Measurements from ENCODE around the gene PANK2. TPM values are rescaled to one million over a fixed set of nuclear protein-coding genes. Genes with fewer than 3 reads are reported as not detected.

PANK2 gene
- total and polyA plus RNA-seq, 2 of the 8 experiments (the other 6 are each of a cell fraction or from before 2014, with no cell fraction given): 17.1 to 57.5 TPM

- 0 out of 2 replicates have a peak, but pooled peaks cover 1% of the 10 kb centered on the region for H3K23me2 ChIP-seq (ENCODE audit: low read depth, low read length)
- FAIRE-seq (no peak), DNase-seq (ENCODE audit: low read depth in 1 of 2, low spot score in 2 of 2) (no peak)
- WGBS, 2 experiments (ENCODE audit: extremely low coverage in 1 of 2, insufficient coverage in 1 of 2, insufficient read length in 1 of 2, insufficient replicate concordance in 2 of 2, low coverage in 1 of 2, low lambda C conversion rate in 2 of 2, missing lambda C conversion rate in 1 of 2): 90% methylated on average over 2 of the region's 2 CpGs; no CpG with 5 or more reads in 1 of the 2 experiments
- H2BK5ac ChIP-seq (ENCODE audit: low read depth, low read length): no peak overlapping the region
- no peak overlapping the region for H3K14ac ChIP-seq (ENCODE audit: insufficient read length)
- no peaks in the 10 kb centered on the region for H3K36me3 ChIP-seq (ENCODE audit: control insufficient read depth in 2 of 4, insufficient read depth in 4 of 4, low read length in 3 of 4)
- H2AFZ ChIP-seq (ENCODE audit: low read length): no peak overlapping the region
- no peak overlapping the region for H3K56ac ChIP-seq (replicated peaks; ENCODE audit: insufficient read length, low read depth, low read length)
- no peaks in the 10 kb centered on the region for H3K9me3 ChIP-seq (ENCODE audit: insufficient read depth in 2 of 2, low read depth in 1 of 2, low read length in 1 of 2)
- H2AK5ac ChIP-seq (ENCODE audit: low read depth, low read length): no peak overlapping the region
- no peak overlapping the region for H2BK20ac ChIP-seq (ENCODE audit: low read length)
- H3K27me3 ChIP-seq (replicated peaks in 1 of 4; ENCODE audit: control insufficient read depth in 3 of 4, extremely low read depth in 1 of 4, insufficient read depth in 3 of 4, low read length in 3 of 4): no peaks in the 10 kb centered on the region
- no peaks in the 10 kb centered on the region; the same call in none of the 2 replicates for H3K79me1 ChIP-seq (ENCODE audit: low read depth, low read length)
- H3K4me3 ChIP-seq (ENCODE audit: extremely low read depth in 1 of 4, insufficient read depth in 2 of 4, low read depth in 3 of 4, low read length in 4 of 4): no peak overlapping the region
- no peak overlapping the region for H2BK12ac ChIP-seq (ENCODE audit: low read depth, low read length)
- no peak overlapping the region for H3K27ac ChIP-seq (ENCODE audit: low read depth, low read length)
- CTCF ChIA-PET (ENCODE audit: partially characterized antibody): interaction anchor here (1.3 to 1.6 kb wide), 2 partner anchors 29 to 100 kb away, joined by 3 to 4 read pairs; no protein-coding TSS in a partner anchor
- no peak overlapping the region for H3K4ac ChIP-seq (replicated peaks; ENCODE audit: insufficient read length, low read depth, low read length)
- no peak overlapping the region for H3K9ac ChIP-seq (replicated peaks in 1 of 4; ENCODE audit: extremely low read depth in 1 of 4, low read depth in 3 of 4, low read length in 3 of 4)
- H3K18ac ChIP-seq (ENCODE audit: extremely low read depth, low read length): no peak overlapping the region
- peaks cover 0 to 5% of the 10 kb centered on the region in 2 experiments; a peak in 1 of 4 replicates for H3K79me2 ChIP-seq (ENCODE audit: control insufficient read depth in 1 of 2, insufficient read depth in 2 of 2, low read length in 2 of 2)
- POLR2A ChIA-PET (ENCODE audit: partially characterized antibody): interaction anchor here (1.4 kb wide), 1 partner anchor 12 kb away, joined by 5 read pairs; no protein-coding TSS in a partner anchor
- no peak overlapping the region for H4K8ac ChIP-seq (ENCODE audit: extremely low read depth, insufficient read depth, low read length)
- 0 out of 7 replicates have a peak, but pooled peaks cover 0 to 2% (median 0%) of the 10 kb centered on the region in 4 experiments for H3K4me1 ChIP-seq (replicated peaks in 1 of 4; ENCODE audit: control insufficient read depth in 3 of 4, insufficient read depth in 4 of 4, low read length in 3 of 4)
- H3K4me2 ChIP-seq (ENCODE audit: insufficient read depth in 1 of 2, low read depth in 2 of 2, low read length in 2 of 2): no peak overlapping the region
- H3K23ac ChIP-seq (ENCODE audit: insufficient read length): no peak overlapping the region
- no peaks in the 10 kb centered on the region for H4K20me1 ChIP-seq (replicated peaks in 1 of 2; ENCODE audit: control insufficient read depth in 1 of 2, insufficient read depth in 2 of 2, low read length in 2 of 2)
- H4K91ac ChIP-seq (replicated peaks; ENCODE audit: insufficient read length, low read length): no peak overlapping the region
- H2BK15ac ChIP-seq (ENCODE audit: low read length): no peak overlapping the region
- H4K5ac ChIP-seq (ENCODE audit: insufficient read length, low read depth, low read length): no peak overlapping the region
- H2BK120ac ChIP-seq (replicated peaks; ENCODE audit: low read depth, low read length): no peak overlapping the region
- TF ChIP-seq SP4 (IDR thresholded peaks at IDR 0.05; ENCODE audit: low read length) (no peak), MAFK (IDR thresholded peaks at IDR 0.05; ENCODE audit: low read depth, low read length) (no peak), GTF2F1 (IDR thresholded peaks at IDR 0.05; ENCODE audit: borderline replicate concordance, low read depth, low read length) (no peak), SP2 (IDR thresholded peaks at IDR 0.05; ENCODE audit: low read length) (no peak)
- TF ChIP-seq, protein P1, sequence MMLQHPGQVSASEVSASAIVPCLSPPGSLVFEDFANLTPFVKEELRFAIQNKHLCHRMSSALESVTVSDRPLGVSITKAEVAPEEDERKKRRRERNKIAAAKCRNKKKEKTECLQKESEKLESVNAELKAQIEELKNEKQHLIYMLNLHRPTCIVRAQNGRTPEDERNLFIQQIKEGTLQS (IDR thresholded peaks at IDR 0.05; ENCODE audit: insufficient read depth, low read depth, low read length): no peak
Measured at GRCh38 chr20:3971145-3971544, 82.0 kb downstream of the PANK2 start.
